Activated CD4-positive, alpha-beta T cell treated with anti-CD3 and anti-CD28 coated beads, Interleukin-2, amount 10 ng/mL, durations not matched to agents 7 days and 5 days (primary cell): Measurements from ENCODE around the gene RTL10. TPM values are rescaled to one million over a fixed set of nuclear protein-coding genes. Genes with fewer than 3 reads are reported as not detected.

Source experiments
- CTCF ChIA-PET: fragments of 350-600 bp; sonication (Branson Sonifier 250); formaldehyde crosslinking; loops from one replicate; lab custom pipeline; 2021; ENCODE audit warnings: antibody characterized with exemption; lab: Charles Lee
- POLR2A ChIA-PET: fragments of 350-600 bp; sonication (Branson Sonifier 250); formaldehyde crosslinking; loops from one replicate; lab custom pipeline; 2021; ENCODE audit warnings: antibody characterized with exemption; lab: Charles Lee
- DNase-seq: peaks from one replicate; pipeline ENCODE4 v3.0.0-alpha.2; 2020
- H3K27ac Mint-ChIP-seq: one replicate; pipeline ENCODE4 v1.8.0; 2021; ENCODE audit warnings: mild to moderate bottlenecking, moderate library complexity, mixed read lengths
- H3K27me3 Mint-ChIP-seq: one replicate; pipeline ENCODE4 v1.8.0; 2021; ENCODE audit warnings: mixed read lengths
- H3K36me3 Mint-ChIP-seq: one replicate; pipeline ENCODE4 v1.8.0; 2021; ENCODE audit warnings: low read depth, mixed read lengths
- H3K4me1 Mint-ChIP-seq: one replicate; pipeline ENCODE4 v1.8.0; 2021; ENCODE audit warnings: mixed read lengths
- H3K4me3 Mint-ChIP-seq: one replicate; pipeline ENCODE4 v1.8.0; 2021; ENCODE audit warnings: mild to moderate bottlenecking, moderate library complexity, mixed read lengths
- H3K9me3 Mint-ChIP-seq: one replicate; pipeline ENCODE4 v1.8.0; 2021; ENCODE audit warnings: mixed read lengths
- total RNA-seq, 2 experiments: library from RNA; stranded (reverse); gene quantifications; one replicate each; pipeline ENCODE4 v1.2.3, GENCODE V29; 2021

The RTL10 gene
- total RNA-seq, 2 experiments from 2014 or later: 21.4 to 21.5 TPM

DNA sequence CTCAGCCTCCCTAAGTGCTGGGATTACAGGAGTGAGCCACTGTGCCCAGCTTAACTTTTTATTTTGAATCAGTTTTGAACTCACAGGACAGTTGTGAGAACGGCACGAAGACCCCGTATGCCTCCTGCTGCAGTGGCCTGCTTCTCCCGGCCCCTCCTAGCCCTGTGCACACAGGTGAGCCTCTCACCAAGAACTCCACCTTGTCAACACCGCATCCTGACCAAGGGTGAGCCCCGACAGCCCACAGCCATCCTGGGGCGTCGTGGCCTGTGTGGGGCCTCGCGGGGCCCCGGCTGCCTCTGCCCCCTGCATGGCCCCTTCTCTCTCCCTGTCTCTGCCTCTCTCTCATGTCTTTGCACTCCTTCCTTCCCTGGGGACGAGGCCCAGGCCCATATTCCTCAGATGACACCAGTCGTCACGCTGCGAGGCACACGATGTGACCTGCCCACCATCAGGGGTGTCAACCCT, 38.8 kb downstream of the RTL10 start:
- no peaks in the 10 kb centered on the region for H3K9me3 Mint-ChIP-seq

DNA sequence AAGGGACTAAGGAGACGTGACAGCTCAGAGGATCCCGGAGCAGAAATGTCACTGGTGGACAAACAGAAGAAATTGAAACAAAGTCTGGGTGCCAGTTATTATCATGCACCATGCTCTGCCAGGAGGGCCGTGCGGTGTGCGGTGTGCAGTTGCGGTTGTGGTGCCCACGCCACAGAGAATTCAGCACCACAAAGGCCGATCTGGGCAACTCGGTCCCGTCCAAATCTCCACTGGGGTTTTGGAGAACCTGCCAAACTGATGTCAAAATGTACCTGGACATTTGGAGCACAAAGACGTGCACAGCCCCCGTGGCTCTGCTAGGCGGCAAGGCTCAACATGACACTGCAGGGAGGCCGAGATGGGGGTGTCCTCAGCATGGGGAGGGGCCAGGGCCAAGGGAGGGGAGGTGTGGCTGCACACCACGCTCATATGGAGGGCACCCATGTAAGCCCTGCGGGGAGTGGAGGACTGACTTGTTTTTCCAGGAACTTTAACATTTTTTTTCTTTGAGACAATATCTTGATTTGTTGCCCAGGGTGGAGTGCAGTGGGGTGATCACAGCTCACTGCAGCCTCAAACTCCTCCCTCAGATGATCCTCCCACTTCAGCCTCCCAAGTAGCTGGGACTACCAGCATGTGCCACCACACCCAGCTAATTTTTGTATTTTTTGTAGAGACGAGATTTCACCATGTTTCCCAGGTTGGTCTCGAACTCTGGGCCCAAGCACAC, 39.4 kb downstream of the RTL10 start:
- CTCF ChIA-PET: no interaction called here
- peaks cover 9% of the 10 kb centered on the region for H3K4me1 Mint-ChIP-seq
- H3K4me3 Mint-ChIP-seq: no peak overlapping the region
- POLR2A ChIA-PET: no interaction called here
- no peaks in the 10 kb centered on the region for H3K9me3 Mint-ChIP-seq
- no peaks in the 10 kb centered on the region for H3K36me3 Mint-ChIP-seq
- H3K27ac Mint-ChIP-seq: no peak overlapping the region
- no peaks in the 10 kb centered on the region for H3K27me3 Mint-ChIP-seq
- no peak for DNase-seq

More for the DNA sequence above, 38.8 kb downstream of the RTL10 start:
- ChIA-PET CTCF (no interaction called here), POLR2A (no interaction called here)
- Mint-ChIP-seq H3K4me3 (no peak overlapping the region), H3K36me3 (no peaks in the 10 kb centered on the region), H3K27ac (no peak overlapping the region), H3K4me1 (peaks cover 6% of the 10 kb centered on the region), H3K27me3 (no peaks in the 10 kb centered on the region)
- DNase-seq: no peak

- CTCF ChIA-PET: no interaction called here
These were observed 40.2 kb downstream of the RTL10 start for GRCh38 chr22:19814428-19814827.

GRCh38 chr22:19812910-19813309, 41.8 kb downstream of the RTL10 start:
- Mint-ChIP-seq H3K4me3 (no peak overlapping the region), H3K36me3 (no peaks in the 10 kb centered on the region), H3K27me3 (no peaks in the 10 kb centered on the region), H3K4me1 (peaks cover 10% of the 10 kb centered on the region), H3K27ac (no peak overlapping the region), H3K9me3 (no peaks in the 10 kb centered on the region)
- ChIA-PET POLR2A (no interaction called here), CTCF (no interaction called here)
- DNase-seq: no peak

More at GRCh38 chr22:19814428-19814827, 40.2 kb downstream of the RTL10 start:
- Mint-ChIP-seq H3K27me3 (no peaks in the 10 kb centered on the region), H3K9me3 (no peaks in the 10 kb centered on the region), H3K27ac (no peak overlapping the region), H3K4me1 (peaks cover 10% of the 10 kb centered on the region), H3K36me3 (no peaks in the 10 kb centered on the region), H3K4me3 (no peak overlapping the region)
- POLR2A ChIA-PET: no interaction called here
- no peak for DNase-seq

DNA sequence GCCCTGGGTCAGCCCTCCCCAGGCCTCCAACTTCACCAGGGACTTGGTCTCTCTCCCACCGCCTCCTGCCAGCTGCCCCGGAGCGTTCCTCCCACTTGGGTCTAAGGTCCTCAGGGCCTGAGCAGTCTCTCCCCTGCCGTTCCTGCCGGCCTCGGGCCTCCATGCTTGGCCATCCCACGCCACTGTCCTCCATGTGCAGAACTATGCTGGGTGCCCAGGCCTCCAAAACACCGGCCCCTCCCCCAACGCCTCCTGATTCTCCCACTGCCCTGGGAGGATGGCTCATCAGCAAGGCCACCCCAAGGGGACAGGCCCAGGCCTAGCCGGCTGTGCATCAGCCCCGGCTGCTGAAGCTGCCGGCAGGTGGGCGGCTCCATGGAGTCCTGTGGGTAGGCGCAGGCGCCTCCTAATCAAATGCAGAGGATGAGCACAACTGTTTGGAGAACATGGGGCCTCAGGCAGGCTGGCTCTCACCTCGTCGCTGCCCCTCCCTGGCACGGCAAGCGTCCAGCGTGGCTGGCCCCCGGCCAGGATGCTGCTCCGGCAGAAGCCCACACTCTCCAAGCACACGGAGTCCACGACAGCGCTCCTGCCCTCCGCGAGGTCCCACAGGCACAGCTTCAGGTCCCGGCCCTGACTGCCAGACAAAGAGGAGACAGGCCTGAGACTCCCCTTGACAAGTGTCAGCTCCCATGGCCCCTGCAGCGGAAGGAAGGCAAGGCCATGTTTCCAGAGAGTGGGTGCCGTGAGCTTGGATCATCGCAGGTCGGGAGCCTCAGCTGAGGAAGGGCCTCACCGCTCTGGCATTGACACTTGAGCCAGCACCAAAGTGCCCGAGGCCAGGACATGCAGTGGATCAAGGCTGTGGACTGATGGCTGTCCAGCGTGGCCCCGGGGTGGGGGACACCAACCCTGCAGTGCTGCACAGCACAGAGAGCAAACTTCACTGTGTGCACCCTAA, 42.6 kb downstream of the RTL10 start:
- Mint-ChIP-seq H3K9me3 (no peaks in the 10 kb centered on the region), H3K36me3 (no peaks in the 10 kb centered on the region), H3K27ac (no peak overlapping the region), H3K4me1 (peaks cover 10% of the 10 kb centered on the region), H3K4me3 (no peak overlapping the region), H3K27me3 (no peaks in the 10 kb centered on the region)
- no peak for DNase-seq
- ChIA-PET POLR2A (no interaction called here), CTCF (interaction anchor here (1.3 kb wide), 2 partner anchors 56 to 98 kb away, joined by 3 read pairs; no protein-coding TSS in a partner anchor)

- DNase-seq: no peak
- H3K36me3 Mint-ChIP-seq: no peaks in the 10 kb centered on the region
- H3K4me3 Mint-ChIP-seq: no peak overlapping the region
- ChIA-PET CTCF (interaction anchor here (1.3 kb wide), 2 partner anchors 55 to 99 kb away, joined by 3 read pairs; no protein-coding TSS in a partner anchor), POLR2A (no interaction called here)
- peaks cover 15% of the 10 kb centered on the region for H3K4me1 Mint-ChIP-seq
- no peaks in the 10 kb centered on the region for H3K27me3 Mint-ChIP-seq
- H3K9me3 Mint-ChIP-seq: no peaks in the 10 kb centered on the region
- no peak overlapping the region for H3K27ac Mint-ChIP-seq
These were observed 43.5 kb downstream of the RTL10 start for GRCh38 chr22:19811211-19811621.

GRCh38 chr22:19810381-19811201, 44.1 kb downstream of the RTL10 start:
- peak; percentile 35 for DNase-seq
- Mint-ChIP-seq H3K9me3 (no peaks in the 10 kb centered on the region), H3K4me1 (peaks cover 15% of the 10 kb centered on the region), H3K36me3 (no peaks in the 10 kb centered on the region), H3K27me3 (no peaks in the 10 kb centered on the region), H3K4me3 (no peak overlapping the region), H3K27ac (peak overlapping the region; percentile 2)
- CTCF ChIA-PET: interaction anchor here (0.6 to 1.3 kb wide), 3 partner anchors 54 to 1963 kb away, joined by 3 to 4 read pairs (median 3); no protein-coding TSS in a partner anchor
- POLR2A ChIA-PET: no interaction called here

DNA sequence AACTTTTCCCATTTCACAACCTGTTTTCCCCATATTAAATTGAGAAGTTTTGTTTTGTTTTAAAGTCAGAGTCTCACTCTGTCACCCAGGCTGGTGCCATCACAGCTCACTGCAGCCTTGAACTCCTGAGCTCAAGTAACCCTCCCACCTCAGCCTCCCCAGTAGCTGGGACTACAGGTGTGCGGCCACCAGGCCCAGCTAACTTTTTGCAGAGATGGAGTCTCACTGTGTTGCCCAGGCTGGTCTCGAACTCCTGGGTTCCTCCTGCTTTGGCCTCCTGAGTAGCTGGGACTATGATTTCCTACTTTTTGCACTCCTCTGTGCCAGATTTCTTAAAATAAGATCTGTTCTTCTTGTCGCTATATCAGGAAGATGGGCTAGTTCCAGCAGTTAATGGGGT, 44.9 kb downstream of the RTL10 start:
- Mint-ChIP-seq H3K27ac (peak overlapping the region; percentile 13), H3K4me3 (no peak overlapping the region), H3K36me3 (no peaks in the 10 kb centered on the region), H3K4me1 (peaks cover 15% of the 10 kb centered on the region), H3K9me3 (no peaks in the 10 kb centered on the region), H3K27me3 (no peaks in the 10 kb centered on the region)
- ChIA-PET POLR2A (no interaction called here), CTCF (interaction anchor here (0.6 kb wide), 1 partner anchor 1963 kb away, joined by 4 read pairs; no protein-coding TSS in a partner anchor)
- DNase-seq: no peak

DNA sequence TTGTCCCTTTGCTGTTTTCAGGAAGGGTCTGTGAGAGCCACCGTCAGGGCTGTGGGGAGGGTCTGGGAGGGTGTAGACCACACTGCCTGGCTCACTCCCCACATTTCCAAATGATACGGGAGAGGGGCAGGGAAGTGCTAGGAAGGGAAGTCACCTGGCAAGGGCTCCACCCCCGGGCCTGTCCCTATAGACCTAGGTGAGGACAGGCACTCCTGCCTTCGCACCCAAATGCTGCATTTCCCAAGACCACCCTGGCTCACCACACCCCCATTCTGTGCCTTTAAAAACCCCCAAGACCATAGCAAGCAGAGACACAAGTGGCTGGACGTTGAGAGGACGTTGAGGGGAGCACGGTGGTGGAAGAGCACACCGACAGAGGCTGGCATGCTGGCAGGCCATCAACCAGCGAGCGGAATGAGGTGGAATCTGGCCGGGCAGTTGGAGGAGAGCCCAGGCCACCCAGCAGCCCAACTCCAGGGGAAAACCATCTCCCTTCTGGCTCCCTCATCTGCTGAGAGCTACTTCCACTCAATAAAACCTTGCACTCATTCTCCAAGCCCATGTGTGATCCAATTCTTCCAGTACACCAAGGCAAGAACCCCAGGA, 45.7 kb downstream of the RTL10 start:
- no peak overlapping the region for H3K27ac Mint-ChIP-seq
- ChIA-PET POLR2A (no interaction called here), CTCF (no interaction called here)
- no peaks in the 10 kb centered on the region for H3K36me3 Mint-ChIP-seq
- no peaks in the 10 kb centered on the region for H3K27me3 Mint-ChIP-seq
- no peaks in the 10 kb centered on the region for H3K9me3 Mint-ChIP-seq
- no peak overlapping the region for H3K4me3 Mint-ChIP-seq
- DNase-seq: no peak
- H3K4me1 Mint-ChIP-seq: peaks cover 15% of the 10 kb centered on the region

DNA sequence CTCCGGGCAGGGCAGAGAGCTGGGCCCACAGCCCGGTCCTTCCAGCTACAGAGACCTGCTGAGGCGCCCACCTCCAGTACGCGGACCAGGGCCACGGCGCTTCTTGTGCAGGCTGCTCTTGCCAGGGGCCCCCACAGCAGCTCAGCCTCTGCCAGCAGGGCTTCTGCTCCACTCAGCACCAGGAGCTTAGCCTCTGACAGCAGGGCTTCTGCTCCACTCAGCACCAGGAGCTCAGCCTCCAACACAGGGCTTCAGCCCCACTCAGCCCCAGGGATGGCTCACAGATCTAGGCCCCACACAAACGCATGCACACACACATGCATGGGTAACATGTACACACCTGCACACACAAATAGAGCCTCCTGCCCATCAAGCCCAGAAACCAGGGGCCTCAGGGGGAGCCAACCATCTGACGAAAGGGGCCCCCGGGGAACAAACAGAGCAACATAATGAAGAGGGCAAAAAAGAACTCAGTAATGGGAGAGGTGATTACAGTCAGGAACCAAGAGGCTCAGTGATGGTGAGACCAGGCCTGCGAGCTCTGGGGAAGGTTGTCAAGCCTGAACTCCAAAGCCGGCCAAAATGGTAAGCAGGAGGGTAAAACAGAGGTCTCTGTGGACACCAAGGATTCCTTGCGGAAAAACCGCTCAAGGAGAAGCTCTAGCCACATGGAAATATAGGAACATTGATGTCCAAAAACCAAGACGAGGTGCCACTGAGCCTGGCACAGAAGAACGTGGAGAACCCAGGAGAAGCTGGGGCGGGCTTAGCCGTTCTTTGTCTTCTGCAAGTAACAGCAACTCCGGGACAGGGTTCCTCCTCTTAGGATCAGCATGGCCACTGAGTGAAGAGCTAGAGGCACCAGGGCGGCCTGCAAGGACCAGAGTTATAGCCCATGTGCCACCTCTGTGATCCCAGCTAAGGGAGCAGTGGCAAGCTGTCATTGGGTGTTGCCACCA, 46.5 kb downstream of the RTL10 start:
- Mint-ChIP-seq H3K27ac (no peak overlapping the region), H3K27me3 (no peaks in the 10 kb centered on the region), H3K9me3 (no peaks in the 10 kb centered on the region), H3K4me1 (peaks cover 15% of the 10 kb centered on the region), H3K4me3 (no peak overlapping the region), H3K36me3 (no peaks in the 10 kb centered on the region)
- DNase-seq: no peak
- ChIA-PET CTCF (no interaction called here), POLR2A (no interaction called here)
